IMR-90 (cell line): ENCODE measurements around the gene PLB1.

Experiments used
- BHLHE40 ChIP-seq: fragments of 150-350 bp; IDR thresholded peaks from 2 replicates; pipeline ENCODE4 v1.6.1; 2016; ENCODE audit warnings: mild to moderate bottlenecking, low read depth, low read length
- CEBPB ChIP-seq: IDR thresholded peaks from 2 replicates; pipeline ENCODE4 v1.6.1; 2012; ENCODE audit warnings: low read depth, low read length, improper control_type of control experiment
- CTCF ChIP-seq: conservative IDR thresholded peaks from 2 replicates; pipeline ENCODE4 v1.5.1; 2012; ENCODE audit warnings: mild to moderate bottlenecking, low read depth, low read length, improper control_type of control experiment
- MAZ ChIP-seq: IDR thresholded peaks from 2 replicates; pipeline ENCODE4 v1.6.1; 2012; ENCODE audit warnings: low read depth, mild to moderate bottlenecking, low read length, improper control_type of control experiment, moderate library complexity, borderline replicate concordance
- POLR2A ChIP-seq: IDR thresholded peaks from 2 replicates; pipeline ENCODE4 v1.6.1; 2012; ENCODE audit warnings: mild to moderate bottlenecking, low read depth, low read length
- SMC3 ChIP-seq: fragments of 150-350 bp; IDR thresholded peaks from 2 replicates; pipeline ENCODE4 v1.6.1; 2016; ENCODE audit warnings: low read depth, mild to moderate bottlenecking, antibody characterized with exemption, low read length, moderate library complexity

DNA sequence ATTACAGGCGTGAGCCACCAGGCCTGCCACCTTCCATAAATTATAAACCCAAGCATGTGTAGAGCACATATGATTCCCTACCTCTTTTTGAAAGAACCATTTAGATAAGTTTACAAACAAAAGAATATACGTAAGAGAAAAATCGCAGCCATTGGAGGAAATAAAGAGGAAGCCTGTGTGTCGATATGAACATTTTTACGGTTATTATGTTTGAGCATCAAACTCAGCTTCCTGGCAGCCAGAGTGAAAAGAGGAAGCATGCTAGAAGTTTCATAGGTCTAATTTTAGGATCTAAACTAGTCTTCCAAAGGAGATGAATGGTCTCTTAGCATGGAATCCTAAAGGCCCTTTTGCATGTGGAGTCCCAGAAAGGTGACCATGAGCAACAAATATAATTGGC, 104.3 kb downstream of the PLB1 start:
- TF ChIP-seq CTCF (no peak), POLR2A (no peak), BHLHE40 (no peak), MAZ (no peak), CEBPB (no peak), SMC3 (no peak)
